ENCODE measurements around the gene GFPT1. TPM values are rescaled to one million over a fixed set of nuclear protein-coding genes. Genes with fewer than 3 reads are reported as not detected.
A peak's percentile ranks its signal among the peaks of the same experiment; 100 is the strongest.

Gene GFPT1
- total RNA-seq, 2 donors from 2014 or later: 40.0 to 65.1 TPM

GRCh38 chr2:69271831-69272257 lies 115.2 kb downstream of the GFPT1 start:
- ATAC-seq: peak in 1 of 2 donors; percentile 59
- intact Hi-C loops (cut with DNase I): no loop called here
- no peak for DNase-seq

Other genes starting within 250 kb of the GFPT1 start
- 10 to 100 TPM; 63.0 to 64.8 TPM for gene NFU1, start 50.2 kb upstream of the GFPT1 start, total RNA-seq